Esophagus squamous epithelium (tissue), 5 donors: ENCODE results near the gene FAM204A. TPM values are rescaled to one million over a fixed set of nuclear protein-coding genes. Genes with fewer than 3 reads are reported as not detected.

Experiments used
- DNase-seq: peaks from one replicate; lab custom pipeline; 2025; lab: John Stamatoyannopoulos, UW
- H3K27ac ChIP-seq, 4 donors: fragments of 200-600 bp; sonication (generic); one replicate each; pipeline ENCODE4 v1.5.1; 2016 to 2019; ENCODE audit warnings: mild to moderate bottlenecking in 1 of 4
- H3K27me3 ChIP-seq, 4 donors: fragments of 200-600 bp; sonication (generic); 1 replicate in 3 of 4; 2 replicates in 1 of 4; pipeline versions ENCODE4 v1.5.1 to v1.6.0; 2017 to 2021; ENCODE audit warnings: antibody characterized with exemption in 1 of 4
- H3K36me3 ChIP-seq, 3 donors: fragments of 200-600 bp; sonication (generic); one replicate each; pipeline ENCODE4 v1.5.1; 2016 to 2019
- H3K4me1 ChIP-seq, 3 donors: fragments of 200-600 bp; sonication (generic); one replicate each; pipeline ENCODE4 v1.5.1; 2017 to 2019
- H3K4me3 ChIP-seq, 4 donors: fragments of 200-600 bp; sonication (generic); 1 replicate in 3 of 4; 2 replicates in 1 of 4; pipeline ENCODE4 v1.5.1; 2016 to 2019; ENCODE audit warnings: mild to moderate bottlenecking in 2 of 4, moderate library complexity in 1 of 4
- H3K9me3 ChIP-seq, 3 donors: fragments of 200-600 bp; sonication (generic); one replicate each; pipeline ENCODE4 v1.5.1; 2016 to 2019
- POLR2A ChIP-seq, 4 donors: fragments of 450-650 bp; IDR thresholded peaks; one replicate each; pipeline ENCODE4 v1.6.1; 2017; ENCODE audit warnings: antibody characterized with exemption in 4 of 4, mild to moderate bottlenecking in 4 of 4, moderate library complexity in 3 of 4
- WGBS, 2 donors: methylation state at CpG; one replicate each; pipeline ENCODE4 v1.1.5; 2018; 5-methylcytosine and 5-hydroxymethylcytosine counted together
- intact Hi-C: fragments of 100-400 bp; cut with DNase I; formaldehyde crosslinking; loops from one replicate; pipeline ENCODE4 v1.15.0; 2022
- total RNA-seq, 4 donors: library from RNA; depleted of rRNA; stranded (reverse); fragments of >200 nt; gene quantifications; one replicate each; pipeline ENCODE4 v1.1.0, GENCODE V29; 2016
- TF ChIP-seq, protein P1 (sequence below), 6 experiments: fragments of 450-650 bp in 4 of 6; fragments of 200-600 bp in 2 of 6; sonication (generic) in 2 of 6; IDR thresholded peaks; one replicate each; pipeline ENCODE4 v1.5.1; 2016 to 2019; ENCODE audit warnings: antibody characterized with exemption in 6 of 6, mild to moderate bottlenecking in 4 of 6, moderate library complexity in 4 of 6
- donor health status: DM: yes; HTN: yes; CAD: no.

The FAM204A gene
- total RNA-seq, 4 donors from 2014 or later, result 8.9 to 40.8 (median 34.5) TPM

GRCh38 chr10:118370499-118370898 lies 28.4 kb upstream of the FAM204A start:
- TF ChIP-seq POLR2A (IDR thresholded peaks at IDR 0.05), result no peak
- Histone ChIP-seq H3K9me3 (peaks cover 0 to 9% (median 3%) of the 10 kb centered on the region in 3 donors), H3K27ac (no peak overlapping the region), H3K4me1 (no peaks in the 10 kb centered on the region), H3K4me3 (no peak overlapping the region), H3K36me3 (no peaks in the 10 kb centered on the region), H3K27me3 (peaks cover 0 to 21% (median 0%) of the 10 kb centered on the region in 4 donors)
- DNase-seq, result no peak
- WGBS, 2 donors, result 92 to 98% methylated on average over 2 of the region's 2 CpGs
- intact Hi-C loops, result no loop called here

- no peaks in the 10 kb centered on the region for H3K4me1 ChIP-seq
- peaks cover 0 to 14% (median 0%) of the 10 kb centered on the region in 4 donors for H3K27me3 ChIP-seq
- WGBS, 2 donors, result 30 to 32% methylated on average over 4 of the region's 4 CpGs
- no peak overlapping the region for H3K4me3 ChIP-seq
- H3K36me3 ChIP-seq, result no peaks in the 10 kb centered on the region
- intact Hi-C loops, result no loop called here
- peaks cover 0 to 16% (median 3%) of the 10 kb centered on the region in 3 donors for H3K9me3 ChIP-seq
- no peak for DNase-seq
- H3K27ac ChIP-seq, result no peak overlapping the region
- TF ChIP-seq, protein P1, sequence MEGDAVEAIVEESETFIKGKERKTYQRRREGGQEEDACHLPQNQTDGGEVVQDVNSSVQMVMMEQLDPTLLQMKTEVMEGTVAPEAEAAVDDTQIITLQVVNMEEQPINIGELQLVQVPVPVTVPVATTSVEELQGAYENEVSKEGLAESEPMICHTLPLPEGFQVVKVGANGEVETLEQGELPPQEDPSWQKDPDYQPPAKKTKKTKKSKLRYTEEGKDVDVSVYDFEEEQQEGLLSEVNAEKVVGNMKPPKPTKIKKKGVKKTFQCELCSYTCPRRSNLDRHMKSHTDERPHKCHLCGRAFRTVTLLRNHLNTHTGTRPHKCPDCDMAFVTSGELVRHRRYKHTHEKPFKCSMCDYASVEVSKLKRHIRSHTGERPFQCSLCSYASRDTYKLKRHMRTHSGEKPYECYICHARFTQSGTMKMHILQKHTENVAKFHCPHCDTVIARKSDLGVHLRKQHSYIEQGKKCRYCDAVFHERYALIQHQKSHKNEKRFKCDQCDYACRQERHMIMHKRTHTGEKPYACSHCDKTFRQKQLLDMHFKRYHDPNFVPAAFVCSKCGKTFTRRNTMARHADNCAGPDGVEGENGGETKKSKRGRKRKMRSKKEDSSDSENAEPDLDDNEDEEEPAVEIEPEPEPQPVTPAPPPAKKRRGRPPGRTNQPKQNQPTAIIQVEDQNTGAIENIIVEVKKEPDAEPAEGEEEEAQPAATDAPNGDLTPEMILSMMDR (IDR thresholded peaks at IDR 0.05), result no peak
- no peak for TF ChIP-seq POLR2A (IDR thresholded peaks at IDR 0.05)
Observed at GRCh38 chr10:118369641-118370205, 27.6 kb upstream of the FAM204A start.

- Histone ChIP-seq H3K36me3 (no peaks in the 10 kb centered on the region), H3K27ac (no peak overlapping the region), H3K4me3 (no peak overlapping the region), H3K9me3 (peaks cover 0 to 16% (median 3%) of the 10 kb centered on the region in 3 donors), H3K27me3 (peaks cover 0 to 4% (median 0%) of the 10 kb centered on the region in 4 donors), H3K4me1 (no peaks in the 10 kb centered on the region)
- no peak for DNase-seq
- intact Hi-C loops, result no loop called here
- no peak for TF ChIP-seq POLR2A (IDR thresholded peaks at IDR 0.05)
- TF ChIP-seq, protein P1 (IDR thresholded peaks at IDR 0.05), result no peak
Observed at GRCh38 chr10:118365702-118366101, 23.6 kb upstream of the FAM204A start.

DNA sequence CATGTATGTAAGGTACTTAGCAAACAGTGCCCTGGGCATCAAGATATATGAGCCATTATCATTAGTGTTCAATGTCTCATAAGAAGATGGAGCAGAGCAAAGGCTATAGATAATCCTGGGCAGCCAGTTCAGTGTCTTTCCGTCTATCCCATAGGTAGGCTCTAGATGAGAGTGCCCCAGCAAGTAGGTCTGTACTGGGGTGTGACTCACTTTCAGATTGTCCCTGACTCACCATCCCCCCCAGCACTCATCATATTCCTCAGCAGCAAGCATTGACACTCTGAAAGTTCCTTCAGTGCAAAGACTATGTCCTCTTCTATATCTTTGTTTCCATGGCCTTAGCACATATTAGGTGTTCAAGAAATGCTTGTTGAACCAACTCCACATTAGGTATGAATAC lies 20.0 kb upstream of the FAM204A start:
- no peaks in the 10 kb centered on the region for H3K36me3 ChIP-seq
- H3K27me3 ChIP-seq, result no peaks in the 10 kb centered on the region
- no peak overlapping the region for H3K4me3 ChIP-seq
- TF ChIP-seq, protein P1 (IDR thresholded peaks at IDR 0.05), result no peak
- no peak for TF ChIP-seq POLR2A (IDR thresholded peaks at IDR 0.05)
- peaks cover 0 to 16% (median 3%) of the 10 kb centered on the region in 3 donors for H3K9me3 ChIP-seq
- no peaks in the 10 kb centered on the region for H3K4me1 ChIP-seq
- WGBS, 2 donors, result 83 to 100% methylated on average over 1 of the region's 1 CpG
- no peak overlapping the region for H3K27ac ChIP-seq
- intact Hi-C loops, result no loop called here
- DNase-seq, result no peak

DNA sequence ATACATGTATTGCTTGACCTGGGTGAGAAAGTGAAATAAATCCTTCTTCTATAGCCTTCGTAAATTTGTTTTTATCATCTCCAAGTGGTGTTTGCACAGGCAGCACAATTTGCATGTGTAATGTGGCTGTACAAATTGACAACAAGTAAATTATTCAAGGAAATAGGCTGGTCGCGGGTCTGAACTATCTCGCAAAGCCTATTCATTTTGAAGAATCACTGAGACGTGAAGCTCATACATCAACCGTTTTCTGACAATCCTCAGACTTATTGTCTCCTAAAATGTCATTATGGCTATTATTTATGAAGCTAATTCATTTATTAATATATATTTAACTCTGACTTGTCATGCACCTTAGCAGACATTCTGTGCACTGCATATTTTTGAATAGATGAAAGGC lies 16.2 kb upstream of the FAM204A start:
- Histone ChIP-seq H3K27me3 (no peaks in the 10 kb centered on the region), H3K4me3 (no peak overlapping the region), H3K27ac (no peak overlapping the region), H3K4me1 (no peaks in the 10 kb centered on the region), H3K36me3 (no peaks in the 10 kb centered on the region), H3K9me3 (no peaks in the 10 kb centered on the region)
- WGBS, 2 donors, result 73 to 74% methylated on average over 6 of the region's 6 CpGs
- no peak for DNase-seq
- TF ChIP-seq, protein P1 (IDR thresholded peaks at IDR 0.05), result no peak
- TF ChIP-seq POLR2A (IDR thresholded peaks at IDR 0.05), result no peak
- intact Hi-C loops, result no loop called here
